GM08714 (cell line): ENCODE data around the gene LRRC61.

ENCODE experiments used
- H3K4me3 ChIP-seq: fragments of 200-500 bp; sonication (Bioruptor generic); 2 replicates; pipeline ENCODE4 v1.5.1; 2014; ENCODE audit warnings: mild to moderate bottlenecking, low read length, inconsistent platforms
- ZNF274 ChIP-seq: IDR thresholded peaks from 2 replicates; pipeline ENCODE4 v1.6.1; 2012; ENCODE audit warnings: mild to moderate bottlenecking, low read depth, low read length

LRRC61 gene

GRCh38 chr7:150337179-150337578 lies 14.0 kb downstream of the LRRC61 start:
- H3K4me3 ChIP-seq, result no peak overlapping the region
- TF ChIP-seq ZNF274, result no peak

DNA sequence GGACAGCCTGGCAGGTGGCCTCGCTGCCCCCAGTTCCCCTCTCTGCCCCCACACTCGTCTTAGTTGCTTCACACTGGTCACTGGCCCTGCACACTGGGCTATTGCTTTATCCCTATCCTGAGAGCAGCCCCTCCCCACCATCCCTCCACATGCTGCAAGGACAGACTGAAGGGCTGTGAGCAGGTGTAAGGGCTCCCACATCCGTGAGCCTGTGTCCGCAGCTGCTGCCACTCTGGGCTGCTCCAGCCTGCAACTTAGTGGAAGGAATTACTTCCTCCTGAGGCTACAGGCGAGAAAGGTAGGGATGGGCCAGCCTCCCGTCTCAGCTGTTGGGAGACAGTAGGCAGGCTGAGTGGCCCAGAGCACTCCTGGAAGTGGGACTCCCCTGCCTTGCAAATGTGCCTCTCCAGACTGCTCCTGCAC lies 14.5 kb downstream of the LRRC61 start:
- no peak for TF ChIP-seq ZNF274
- no peak overlapping the region for H3K4me3 ChIP-seq

DNA sequence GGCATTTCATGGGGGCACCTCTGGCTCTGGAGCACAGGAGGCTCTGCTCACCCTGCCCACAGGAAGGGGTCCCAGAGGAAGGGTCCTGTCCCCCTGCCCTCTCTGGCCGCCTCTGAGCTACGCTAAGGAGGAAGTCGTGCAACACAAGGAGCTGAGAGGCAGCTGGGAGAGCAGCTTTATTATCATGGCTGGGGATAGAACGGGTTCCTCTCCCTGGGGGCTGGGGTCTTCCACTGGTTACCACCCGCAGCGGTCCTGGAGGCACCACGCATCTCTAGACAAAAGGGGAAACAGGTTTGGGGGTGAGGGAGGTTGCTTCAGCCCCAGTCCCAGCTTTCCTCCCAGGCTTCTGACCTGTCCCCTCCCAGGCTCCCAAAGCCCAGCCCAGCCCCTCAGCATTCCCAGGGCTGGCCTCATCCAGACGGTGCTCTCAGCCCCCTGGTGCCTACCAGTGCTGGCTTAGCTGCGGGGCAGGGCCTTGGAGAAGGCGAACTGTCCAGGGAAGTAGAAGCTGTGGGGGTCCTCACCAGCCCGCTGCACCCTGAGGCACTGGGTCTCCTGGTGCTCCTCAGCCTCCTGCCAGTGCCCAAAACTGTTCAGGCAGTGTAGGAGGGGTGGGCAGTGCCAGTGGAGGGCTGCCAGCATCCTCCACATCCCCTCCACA lies 15.1 kb downstream of the LRRC61 start:
- H3K4me3 ChIP-seq, result no peak overlapping the region
- TF ChIP-seq ZNF274, result no peak

DNA sequence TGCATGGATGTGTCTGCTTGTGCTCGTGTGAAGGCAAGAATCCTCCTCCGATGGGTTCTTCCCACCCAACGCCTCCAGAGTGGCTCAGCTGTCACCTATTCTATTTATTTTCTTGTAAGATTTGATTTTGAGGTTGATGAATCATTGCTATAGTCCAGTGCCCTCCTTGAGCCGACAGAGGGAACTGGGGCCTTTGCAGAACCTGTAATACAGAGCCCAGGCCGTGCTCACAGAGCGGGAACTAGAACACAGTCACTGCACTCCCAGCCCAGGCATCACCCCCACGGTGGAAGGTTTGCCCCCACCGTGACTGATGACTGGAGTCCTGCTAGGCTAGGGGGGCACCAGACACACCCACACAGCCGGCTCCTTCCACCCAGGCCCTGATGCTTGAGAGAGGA lies 16.3 kb downstream of the LRRC61 start:
- no peak overlapping the region for H3K4me3 ChIP-seq
- no peak for TF ChIP-seq ZNF274

GRCh38 chr7:150340024-150340749 lies 17.0 kb downstream of the LRRC61 start:
- no peak overlapping the region for H3K4me3 ChIP-seq
- no peak for TF ChIP-seq ZNF274

- TF ChIP-seq ZNF274, result no peak
- H3K4me3 ChIP-seq, result no peak overlapping the region
Observed at GRCh38 chr7:150340875-150341262, 17.7 kb downstream of the LRRC61 start.

- TF ChIP-seq ZNF274, result no peak
- H3K4me3 ChIP-seq, result no peak within 1 kb of the TSS
Observed at GRCh38 chr7:150341263-150342120, 18.3 kb downstream of the LRRC61 start, which contains the start of gene RARRES2. TSS of gene RARRES2 (minus strand) at chr7:150341629. CDS start at chr7:150340609, 1,020 bp downstream.

- no peak overlapping the region for H3K4me3 ChIP-seq
- TF ChIP-seq ZNF274, result no peak
Observed at GRCh38 chr7:150342121-150342408, 18.9 kb downstream of the LRRC61 start.

DNA sequence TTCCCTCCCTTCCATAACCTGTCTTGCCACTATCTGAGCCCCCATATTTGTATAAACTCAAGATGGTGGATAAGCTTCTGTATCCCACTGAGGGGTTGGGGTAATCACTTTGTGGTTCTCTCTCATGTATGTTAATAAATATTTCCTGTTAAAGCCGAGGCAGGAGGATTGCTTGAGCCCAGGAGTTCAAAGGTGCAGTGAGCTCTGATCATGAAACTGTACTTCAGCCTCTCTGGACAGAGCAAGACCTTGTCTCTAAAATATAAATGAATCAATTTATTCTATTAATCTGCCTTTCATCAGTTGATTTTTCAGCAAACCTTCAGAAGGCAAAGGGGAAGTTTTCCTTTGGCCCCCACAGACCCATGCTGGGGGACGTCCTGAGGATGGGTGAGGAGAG lies 20.1 kb downstream of the LRRC61 start:
- H3K4me3 ChIP-seq, result no peak overlapping the region
- no peak for TF ChIP-seq ZNF274

- no peak for TF ChIP-seq ZNF274
- H3K4me3 ChIP-seq, result no peak overlapping the region
Observed at GRCh38 chr7:150344299-150344698, 21.1 kb downstream of the LRRC61 start.

DNA sequence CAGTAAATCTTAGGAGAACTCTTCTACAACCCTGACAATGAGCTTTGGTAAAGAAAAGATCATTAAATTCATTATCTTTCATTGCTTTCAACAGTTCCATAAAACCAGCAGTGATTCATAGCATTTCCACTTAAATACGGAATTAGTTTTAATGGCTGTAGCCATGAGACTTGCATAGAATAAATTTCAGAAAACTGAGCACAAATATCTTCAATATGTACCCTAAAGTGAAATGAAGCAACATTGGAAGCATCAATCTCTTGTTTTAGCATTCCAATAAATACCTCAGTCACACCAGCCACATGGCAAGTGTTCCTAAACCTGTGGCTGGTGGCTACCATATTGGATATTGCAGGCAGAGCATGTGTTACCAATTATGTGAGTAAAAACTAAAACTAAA lies 21.9 kb downstream of the LRRC61 start:
- no peak overlapping the region for H3K4me3 ChIP-seq
- no peak for TF ChIP-seq ZNF274

DNA sequence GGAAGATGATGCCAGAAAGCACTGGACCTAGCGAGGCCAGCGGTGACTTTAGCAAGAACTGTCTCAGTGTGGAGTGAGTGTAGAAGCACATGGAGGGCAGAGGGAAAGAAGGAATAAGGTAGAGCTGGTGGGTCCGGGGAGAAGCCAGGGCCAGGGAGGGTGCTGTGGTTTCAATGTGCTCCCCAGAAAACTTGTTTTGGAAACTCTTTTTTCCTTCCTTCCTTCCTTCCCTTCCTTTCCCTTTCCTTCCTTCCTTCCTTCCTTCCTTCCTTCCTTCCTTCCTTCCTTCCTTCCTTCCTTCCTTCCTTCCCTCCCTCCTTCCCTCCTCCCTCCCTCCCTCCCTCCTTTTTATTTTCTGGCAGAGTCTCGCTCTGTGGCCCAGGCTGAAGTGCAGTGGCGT lies 23.8 kb downstream of the LRRC61 start:
- H3K4me3 ChIP-seq, result no peak overlapping the region
- no peak for TF ChIP-seq ZNF274

DNA sequence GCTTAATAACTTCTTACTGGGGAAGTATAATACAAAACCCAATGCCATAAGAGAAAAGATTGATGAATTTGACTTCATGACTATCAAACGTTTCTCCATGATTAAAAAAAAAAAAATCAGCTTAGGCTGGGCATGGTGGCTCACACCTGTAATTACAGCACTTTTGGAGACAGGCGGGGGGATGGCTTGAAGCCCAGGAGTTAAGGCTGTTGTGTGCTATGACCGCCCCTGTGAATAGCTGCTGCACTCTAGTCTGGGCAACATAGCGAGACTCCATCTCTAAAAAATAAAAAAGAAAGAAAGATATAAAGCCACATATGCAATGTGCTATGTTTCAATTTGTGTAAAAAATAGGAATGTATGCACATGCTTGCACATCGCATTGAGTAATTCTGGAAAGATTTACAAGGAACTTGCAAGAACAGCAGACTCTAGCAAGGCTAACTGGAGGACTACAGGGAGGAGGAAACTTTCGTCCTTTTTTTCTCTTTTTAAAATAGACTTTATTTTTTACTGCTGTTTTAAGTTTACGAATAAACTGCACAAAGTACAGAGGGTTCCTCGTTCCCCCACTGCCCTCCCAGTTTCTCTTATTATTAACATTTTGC lies 28.5 kb downstream of the LRRC61 start:
- no peak for TF ChIP-seq ZNF274
- H3K4me3 ChIP-seq, result no peak overlapping the region

DNA sequence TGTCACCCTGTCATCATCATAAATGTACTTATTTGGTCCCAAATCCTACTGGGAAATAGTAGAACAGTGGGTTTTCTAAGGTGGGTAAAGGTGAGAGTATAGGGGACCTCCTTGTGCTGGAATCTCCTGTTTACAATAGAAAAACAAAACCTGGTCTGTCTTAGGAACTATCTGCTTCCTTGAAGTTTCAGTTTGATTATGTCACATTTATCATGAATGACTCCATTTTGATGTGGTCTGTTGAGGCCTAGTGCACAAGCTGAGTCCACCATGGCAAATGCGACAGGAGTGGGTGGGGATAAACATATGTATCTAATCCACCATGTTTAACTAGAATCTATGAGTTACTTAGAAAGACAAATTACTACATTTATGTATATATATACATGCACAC lies 32.5 kb downstream of the LRRC61 start:
- H3K4me3 ChIP-seq, result no peak overlapping the region
- TF ChIP-seq ZNF274, result no peak
